Keratinocyte (primary cell): ENCODE results near the gene RBM19. TPM values are rescaled to one million over a fixed set of nuclear protein-coding genes. Genes with fewer than 3 reads are reported as not detected.

Experiments used
- DNase-seq: peaks from one replicate; pipeline ENCODE4 v3.0.0-alpha.2; 2011; ENCODE audit warnings: low read depth, missing footprints, low spot score
- FAIRE-seq: peaks from 2 replicates; lab custom pipeline; 2011; peaks lifted over from hg19 to GRCh38; lab: Jason Lieb, UNC
- H2AFZ ChIP-seq: 2 replicates; pipeline ENCODE4 v1.6.0; 2012; ENCODE audit warnings: low read length, control low read depth, inconsistent platforms; ENCODE audit not compliant: control insufficient read depth
- H3K27ac ChIP-seq: 2 replicates; pipeline ENCODE4 v1.5.1; 2011; ENCODE audit warnings: low read length; ENCODE audit not compliant: control insufficient read depth, insufficient read depth
- H3K27me3 ChIP-seq: 3 replicates; pipeline ENCODE4 v1.6.0; 2011; ENCODE audit warnings: low read length; ENCODE audit not compliant: control insufficient read depth, insufficient read depth; ENCODE audit errors: extremely low read depth
- H3K36me3 ChIP-seq, 2 experiments: 2 replicates in 1 of 2; 3 replicates in 1 of 2; pipeline ENCODE4 v1.5.1; 2011; ENCODE audit warnings: low read length in 2 of 2, mild to moderate bottlenecking in 1 of 2; ENCODE audit not compliant: control insufficient read depth in 2 of 2, insufficient read depth in 2 of 2; ENCODE audit errors: extremely low read depth in 1 of 2
- H3K4me1 ChIP-seq: 3 replicates; pipeline ENCODE4 v1.5.1; 2011; ENCODE audit warnings: low read length; ENCODE audit not compliant: control insufficient read depth, insufficient read depth; ENCODE audit errors: extremely low read depth
- H3K4me2 ChIP-seq: 3 replicates; pipeline ENCODE4 v1.6.0; 2011; ENCODE audit warnings: low read depth, low read length; ENCODE audit not compliant: control insufficient read depth, insufficient read depth; ENCODE audit errors: extremely low read depth
- H3K4me3 ChIP-seq, 3 experiments: fragments of 200-600 bp in 1 of 3; sonication (generic) in 1 of 3; 2 replicates in 2 of 3; 3 replicates in 1 of 3; pipeline ENCODE4 v1.5.1; 2011 to 2016; ENCODE audit warnings: low read length in 3 of 3, mild to moderate bottlenecking in 3 of 3, control low read depth in 2 of 3, inconsistent platforms in 1 of 3, low read depth in 1 of 3, mixed read lengths in 1 of 3, mixed run types in 1 of 3, moderate library complexity in 1 of 3; ENCODE audit not compliant: control insufficient read depth in 2 of 3, insufficient read depth in 2 of 3; ENCODE audit errors: extremely low read depth in 1 of 3
- H3K79me2 ChIP-seq: 2 replicates; pipeline ENCODE4 v1.6.0; 2012; ENCODE audit warnings: low read length; ENCODE audit not compliant: control insufficient read depth, insufficient read depth
- H3K9ac ChIP-seq: 3 replicates; pipeline ENCODE4 v1.6.0; 2011; ENCODE audit warnings: low read length; ENCODE audit not compliant: control insufficient read depth, insufficient read depth; ENCODE audit errors: extremely low read depth
- H3K9me1 ChIP-seq: 3 replicates; pipeline ENCODE4 v1.6.0; 2011; ENCODE audit warnings: low read length; ENCODE audit not compliant: control insufficient read depth, insufficient read depth; ENCODE audit errors: extremely low read depth
- H3K9me3 ChIP-seq: 2 replicates; pipeline ENCODE4 v1.5.1; 2012; ENCODE audit warnings: low read depth, low read length; ENCODE audit not compliant: control insufficient read depth
- H4K20me1 ChIP-seq: 3 replicates; pipeline ENCODE4 v1.6.0; 2011; ENCODE audit warnings: low read length; ENCODE audit not compliant: control insufficient read depth, insufficient read depth; ENCODE audit errors: extremely low read depth
- CTCF ChIP-seq, 3 experiments: IDR thresholded peaks in 1 of 3; conservative IDR thresholded peaks in 1 of 3; optimal IDR thresholded peaks in 1 of 3; 2 replicates in 2 of 3; 3 replicates in 1 of 3; pipeline versions ENCODE3 to v1.5.1; 2011; ENCODE audit warnings: low read length in 3 of 3, mild to moderate bottlenecking in 3 of 3, moderate library complexity in 2 of 3, control low read depth in 1 of 3, inconsistent platforms in 1 of 3; ENCODE audit not compliant: insufficient read depth in 2 of 3; ENCODE audit errors: extremely low read depth in 1 of 3
- EZH2 ChIP-seq: IDR thresholded peaks from one replicate; pipeline ENCODE4 v1.6.1; 2012; ENCODE audit warnings: inconsistent platforms, mild to moderate bottlenecking, low read length, moderate library complexity
- dilution Hi-C: fragments of 300-500 bp; cut with MboI; formaldehyde crosslinking; loops from one replicate; pipeline ENCODE4 v1.7.0; 2020; ENCODE audit warnings: low sequenced_read_pairs; ENCODE audit not compliant: extremely low pct_ligation_motif_present
- polyA plus RNA-seq, 5 experiments: library from polyadenylated mRNA; depleted of rRNA in 3 of 5; stranded (reverse) in 3 of 5; stranded (forward) in 1 of 5; unstranded in 1 of 5; fragments of >200 nt; gene quantifications; 1 replicate in 1 of 5; 2 replicates in 3 of 5; 3 replicates in 1 of 5; pipeline versions ENCODE4 v1.2.1 to v1.2.3, GENCODE V29; 2011 to 2012; ENCODE audit warnings: missing spikeins in 2 of 5, low read depth in 1 of 5, low replicate concordance in 1 of 5

The RBM19 gene
- polyA plus RNA-seq, 1 donor (not counting 4 experiments of a cell fraction or from before 2014, with no cell fraction given): 14.6 TPM

- Histone ChIP-seq H3K9me3 (no peaks in the 10 kb centered on the region), H3K27ac (no peak overlapping the region), H3K27me3 (no peaks in the 10 kb centered on the region), H3K9me1 (no peaks in the 10 kb centered on the region), H4K20me1 (no peaks in the 10 kb centered on the region), H3K4me3 (no peak overlapping the region), H3K79me2 (no peaks in the 10 kb centered on the region), H2AFZ (no peak overlapping the region), H3K9ac (no peak overlapping the region), H3K36me3 (peaks cover 13 to 29% of the 10 kb centered on the region in 2 experiments), H3K4me2 (no peak overlapping the region), H3K4me1 (no peaks in the 10 kb centered on the region)
- DNase-seq (no peak), FAIRE-seq (no peak)
- dilution Hi-C loops: no loop called here
- TF ChIP-seq CTCF (optimal IDR thresholded peaks at IDR 0.05 in 1 of 3, IDR thresholded peaks at IDR 0.05 in 1 of 3, conservative IDR thresholded peaks at IDR 0.05 in 1 of 3; ENCODE audit: extremely low read depth in 1 of 3, insufficient read depth in 2 of 3, low read length in 3 of 3): no peak
- TF ChIP-seq EZH2: no peak
These were observed 42.9 kb downstream of the RBM19 start for GRCh38 chr12:113923251-113923650.

GRCh38 chr12:113921430-113921829 is 44.7 kb downstream of the RBM19 start:
- H3K9me1 ChIP-seq: no peaks in the 10 kb centered on the region
- H2AFZ ChIP-seq: no peak overlapping the region
- H3K36me3 ChIP-seq: peaks cover 10 to 29% of the 10 kb centered on the region in 2 experiments
- no peaks in the 10 kb centered on the region for H3K9me3 ChIP-seq
- no peaks in the 10 kb centered on the region for H4K20me1 ChIP-seq
- no peak overlapping the region for H3K4me2 ChIP-seq
- dilution Hi-C loops: no loop called here
- H3K27ac ChIP-seq: no peak overlapping the region
- H3K4me1 ChIP-seq: no peaks in the 10 kb centered on the region
- DNase-seq (no peak), FAIRE-seq (no peak)
- H3K79me2 ChIP-seq: no peaks in the 10 kb centered on the region
- no peak overlapping the region for H3K9ac ChIP-seq
- no peak overlapping the region for H3K4me3 ChIP-seq
- no peak for TF ChIP-seq EZH2
- no peak for TF ChIP-seq CTCF (optimal IDR thresholded peaks at IDR 0.05 in 1 of 3, IDR thresholded peaks at IDR 0.05 in 1 of 3, conservative IDR thresholded peaks at IDR 0.05 in 1 of 3; ENCODE audit: extremely low read depth in 1 of 3, insufficient read depth in 2 of 3, low read length in 3 of 3)
- no peaks in the 10 kb centered on the region for H3K27me3 ChIP-seq
